Central memory CD8-positive, alpha-beta T cell (primary cell): ENCODE measurements around the gene MUSK.
"Not testable (repeated sequence)": the region's sequence is repeated elsewhere in the genome, so short reads cannot be mapped to it uniquely, and the experiment has no call there.

Experiments used
- ATAC-seq: fragments of 150-1000 bp; cut with Tn5 transposase; replicated peaks from 2 replicates; pipeline ENCODE4 v1.10.0; 2022; ENCODE audit warnings: mild to moderate bottlenecking, moderate FRiP score, moderate number of reproducible peaks; ENCODE audit not compliant: poor library complexity, severe bottlenecking; ENCODE audit errors: extremely low read depth
- DNase-seq, 2 donors: peaks; one replicate each; pipeline ENCODE4 v3.0.0; 2021; ENCODE audit warnings: low spot score in 2 of 2
- H3K27ac Mint-ChIP-seq: one replicate; pipeline ENCODE4 v1.8.0; 2022; ENCODE audit warnings: low read depth, mild to moderate bottlenecking, moderate library complexity, mixed read lengths
- H3K27me3 Mint-ChIP-seq: one replicate; pipeline ENCODE4 v1.8.0; 2022; ENCODE audit warnings: mixed read lengths
- H3K36me3 Mint-ChIP-seq: one replicate; pipeline ENCODE4 v1.8.0; 2022; ENCODE audit warnings: mild to moderate bottlenecking, moderate library complexity, mixed read lengths; ENCODE audit not compliant: insufficient read depth
- H3K4me1 Mint-ChIP-seq: one replicate; pipeline ENCODE4 v1.8.0; 2022; ENCODE audit warnings: mixed read lengths
- H3K4me3 Mint-ChIP-seq: one replicate; pipeline ENCODE4 v1.8.0; 2022; ENCODE audit warnings: mild to moderate bottlenecking, moderate library complexity, mixed read lengths
- H3K9me3 Mint-ChIP-seq: one replicate; pipeline ENCODE4 v1.8.0; 2022; ENCODE audit warnings: mixed read lengths

Gene MUSK

DNA sequence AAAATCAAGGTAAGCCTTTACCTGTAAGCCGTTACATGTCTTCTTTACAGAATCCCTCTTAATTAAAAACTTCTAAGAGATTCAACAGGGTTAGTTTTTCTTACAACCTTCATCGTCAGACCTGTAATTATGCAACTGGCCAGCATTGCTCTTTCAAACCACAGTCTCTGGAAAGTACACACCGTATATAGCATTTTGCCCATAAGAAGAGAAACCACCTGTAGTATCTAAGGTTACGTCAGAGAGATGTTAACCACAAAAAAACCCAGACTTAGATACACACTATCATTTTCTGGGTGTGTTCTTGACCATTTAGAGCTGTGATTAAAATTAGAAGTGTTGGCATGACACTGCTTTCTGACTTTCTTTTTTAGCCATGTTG, 140.0 kb downstream of the MUSK start:
- Mint-ChIP-seq H3K27ac (no peak overlapping the region), H3K4me3 (no peak overlapping the region), H3K4me1 (no peaks in the 10 kb centered on the region), H3K9me3 (peaks cover 29% of the 10 kb centered on the region), H3K36me3 (no peaks in the 10 kb centered on the region), H3K27me3 (no peaks in the 10 kb centered on the region)
- ATAC-seq (peak; percentile 32), DNase-seq (no peak)

DNA sequence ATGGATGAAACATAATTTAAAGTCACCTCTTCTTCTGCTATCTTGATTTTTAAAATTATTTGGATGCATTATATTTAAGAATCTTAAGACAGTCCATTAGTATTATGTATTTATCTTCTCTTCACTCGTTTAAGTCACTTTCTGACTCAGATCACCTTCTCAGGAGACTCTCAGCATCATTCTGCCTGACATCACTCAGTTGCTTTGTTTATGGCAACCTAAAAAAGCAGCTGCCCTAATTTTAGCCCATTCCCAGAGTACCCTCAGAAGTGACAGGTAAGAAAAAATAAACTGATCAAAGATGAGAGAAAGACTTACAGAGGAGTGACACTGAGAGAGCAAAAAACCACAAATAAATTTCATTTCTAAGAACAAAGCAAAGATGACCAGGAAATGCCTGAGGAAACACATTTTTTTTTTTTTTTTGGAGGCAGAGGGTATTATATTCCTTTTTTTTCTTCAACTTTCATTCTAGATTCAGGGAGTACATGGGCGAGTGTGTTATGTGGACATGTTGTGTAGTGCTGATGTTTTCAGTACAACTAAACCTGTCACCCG, 140.5 kb downstream of the MUSK start:
- H3K9me3 Mint-ChIP-seq = peaks cover 34% of the 10 kb centered on the region
- H3K27ac Mint-ChIP-seq = no peak overlapping the region
- no peaks in the 10 kb centered on the region for H3K36me3 Mint-ChIP-seq
- no peaks in the 10 kb centered on the region for H3K4me1 Mint-ChIP-seq
- ATAC-seq (no peak), DNase-seq (no peak)
- H3K4me3 Mint-ChIP-seq = no peak overlapping the region
- H3K27me3 Mint-ChIP-seq = no peaks in the 10 kb centered on the region

DNA sequence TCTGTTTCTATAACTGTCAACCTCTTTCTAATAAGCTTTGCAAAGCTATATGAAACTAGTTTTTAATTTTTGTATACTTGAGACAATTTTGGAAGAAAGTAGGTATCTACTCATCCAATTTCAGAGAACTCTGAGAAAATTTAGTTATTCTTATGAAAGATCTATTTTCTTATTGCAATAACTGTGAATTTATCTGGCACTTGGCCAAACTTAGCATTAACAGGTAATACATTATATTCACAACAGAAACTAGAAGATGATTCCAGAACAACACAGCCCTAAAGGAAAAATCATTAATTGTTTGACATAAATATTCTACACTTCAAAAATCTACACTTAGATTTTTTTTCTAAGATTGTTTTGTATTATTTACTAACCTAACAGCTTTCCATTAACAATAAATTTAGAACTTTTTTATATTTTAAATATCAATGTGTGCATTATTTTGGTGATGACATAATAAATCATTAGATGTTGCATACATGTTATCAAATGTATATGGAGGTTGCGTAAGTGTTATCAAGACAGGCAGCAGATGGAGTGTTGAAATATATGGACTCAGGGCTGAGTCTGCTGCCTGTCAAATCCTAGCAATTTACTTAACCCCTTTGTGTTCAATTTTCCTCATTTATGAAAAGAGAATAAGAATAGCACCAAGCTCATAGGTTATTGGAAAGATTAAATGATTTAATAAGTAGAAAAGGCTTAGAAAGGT, 141.8 kb downstream of the MUSK start:
- Mint-ChIP-seq H3K4me1 (no peaks in the 10 kb centered on the region), H3K4me3 (no peak overlapping the region), H3K27me3 (no peaks in the 10 kb centered on the region), H3K9me3 (peaks cover 30% of the 10 kb centered on the region), H3K36me3 (no peaks in the 10 kb centered on the region), H3K27ac (no peak overlapping the region)
- DNase-seq (no peak), ATAC-seq (no peak)

DNA sequence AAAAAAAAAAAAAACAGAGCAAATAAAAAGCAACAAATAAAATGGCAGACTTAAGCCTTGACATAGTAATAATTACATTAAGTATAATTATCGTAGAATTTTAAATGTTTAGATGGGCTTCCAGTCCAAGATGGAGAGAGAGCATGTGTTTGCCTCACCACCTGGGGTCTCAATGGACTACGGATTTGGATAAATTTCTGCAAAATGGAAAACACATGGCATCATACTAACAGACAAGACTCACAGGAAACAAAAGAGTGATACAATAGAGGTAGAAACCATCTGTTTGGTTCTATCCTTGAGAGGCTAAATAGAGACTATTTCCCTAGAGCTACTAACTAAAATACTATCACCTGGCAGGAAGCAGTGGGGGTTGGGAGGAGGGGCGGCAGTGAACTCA, 144.3 kb downstream of the MUSK start:
- H3K27me3 Mint-ChIP-seq = no peaks in the 10 kb centered on the region
- DNase-seq (no peak), ATAC-seq (no peak)
- peaks cover 13% of the 10 kb centered on the region for H3K9me3 Mint-ChIP-seq
- no peaks in the 10 kb centered on the region for H3K4me1 Mint-ChIP-seq
- no peaks in the 10 kb centered on the region for H3K36me3 Mint-ChIP-seq
- no peak overlapping the region for H3K4me3 Mint-ChIP-seq
- H3K27ac Mint-ChIP-seq = no peak overlapping the region

DNA sequence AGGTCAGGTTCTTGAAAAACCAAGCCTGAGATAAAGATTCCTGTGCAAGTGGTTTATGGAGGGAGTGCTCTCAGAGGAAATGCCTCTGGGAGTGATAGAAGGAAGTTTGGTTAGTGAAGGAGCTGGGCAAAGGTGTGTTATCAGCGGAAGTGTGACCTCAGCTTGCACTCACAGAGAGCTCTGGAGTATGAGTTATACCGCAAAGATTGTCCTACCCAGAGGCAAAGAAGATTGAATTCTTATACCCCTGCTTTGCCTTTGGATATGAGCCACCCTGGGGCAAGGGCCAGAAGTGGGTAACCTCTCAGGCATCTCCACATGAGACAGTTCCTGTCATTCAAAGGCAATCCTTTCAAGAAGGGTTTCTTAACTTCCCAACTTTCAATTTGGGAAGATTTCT, 145.6 kb downstream of the MUSK start:
- DNase-seq (no peak), ATAC-seq (no peak)
- Mint-ChIP-seq H3K4me3 (no peak overlapping the region), H3K27ac (no peak overlapping the region), H3K9me3 (peaks cover 13% of the 10 kb centered on the region), H3K27me3 (no peaks in the 10 kb centered on the region), H3K36me3 (no peaks in the 10 kb centered on the region), H3K4me1 (no peaks in the 10 kb centered on the region)

DNA sequence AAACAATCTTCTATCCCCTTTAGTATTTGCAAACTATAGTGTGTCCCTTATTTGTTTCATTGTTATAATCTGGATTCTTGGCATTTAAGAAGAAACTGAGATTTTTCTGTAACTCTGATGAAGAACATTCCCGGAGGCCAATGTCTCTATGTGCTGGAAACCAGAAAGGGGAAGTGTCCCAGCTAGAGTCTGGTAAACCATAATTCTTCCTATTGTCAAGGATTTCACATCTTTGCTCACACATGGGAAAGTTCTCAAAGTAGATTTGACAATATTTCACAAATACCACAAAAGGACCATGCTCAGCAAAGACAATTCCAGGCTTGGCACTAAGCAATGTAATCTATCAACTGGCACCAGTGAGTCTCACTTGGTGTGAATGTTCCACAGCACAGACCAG, 146.8 kb downstream of the MUSK start:
- Mint-ChIP-seq H3K4me3 (no peak overlapping the region), H3K27me3 (no peaks in the 10 kb centered on the region), H3K9me3 (peaks cover 8% of the 10 kb centered on the region), H3K36me3 (no peaks in the 10 kb centered on the region), H3K27ac (no peak overlapping the region), H3K4me1 (no peaks in the 10 kb centered on the region)
- DNase-seq = no peak
- no peak for ATAC-seq

DNA sequence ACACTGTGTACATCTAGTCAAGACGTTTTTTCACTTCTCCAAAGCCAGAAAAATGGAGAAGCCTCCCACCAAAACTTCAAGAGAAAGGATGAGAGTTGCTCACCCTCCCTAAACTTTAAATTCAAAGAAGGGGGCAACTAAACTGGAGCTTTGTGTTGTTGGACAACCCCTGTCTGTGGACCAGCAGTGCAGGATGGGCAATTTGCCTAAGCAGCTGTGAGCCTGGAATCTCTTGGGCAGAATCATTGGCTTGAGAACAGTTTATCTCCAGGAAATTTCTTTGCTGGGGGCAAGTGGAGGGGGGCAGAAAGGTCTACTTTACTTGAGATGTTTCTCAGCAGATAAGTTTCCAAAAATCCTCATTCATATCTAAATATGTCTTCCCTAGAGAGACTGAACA, 151.8 kb downstream of the MUSK start:
- ATAC-seq (no peak), DNase-seq (no peak)
- H3K9me3 Mint-ChIP-seq = peaks cover 14% of the 10 kb centered on the region
- H3K27me3 Mint-ChIP-seq = no peaks in the 10 kb centered on the region
- H3K36me3 Mint-ChIP-seq = no peaks in the 10 kb centered on the region
- no peak overlapping the region for H3K27ac Mint-ChIP-seq
- H3K4me1 Mint-ChIP-seq = no peaks in the 10 kb centered on the region
- no peak overlapping the region for H3K4me3 Mint-ChIP-seq

DNA sequence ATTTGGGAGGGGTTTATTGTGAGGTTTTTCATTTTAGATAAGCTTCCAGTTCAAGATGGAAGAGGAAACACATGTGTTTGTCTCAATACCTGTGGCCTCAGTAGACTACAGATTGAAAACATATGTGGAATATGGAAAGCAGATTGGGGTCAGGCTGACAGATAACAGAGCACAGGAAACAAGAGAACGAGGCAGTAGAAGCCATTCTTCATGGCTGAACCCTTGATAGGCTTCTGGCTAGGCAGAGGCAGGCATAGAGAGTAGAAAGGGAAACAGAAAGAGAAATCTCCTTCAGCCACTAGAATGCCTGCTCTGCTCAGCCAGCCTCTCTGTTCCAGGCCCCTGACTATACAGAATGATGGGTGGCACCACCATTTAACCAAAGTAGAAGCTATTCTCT, 152.5 kb downstream of the MUSK start:
- H3K4me1 Mint-ChIP-seq = no peaks in the 10 kb centered on the region
- DNase-seq (no peak), ATAC-seq (no peak)

DNA sequence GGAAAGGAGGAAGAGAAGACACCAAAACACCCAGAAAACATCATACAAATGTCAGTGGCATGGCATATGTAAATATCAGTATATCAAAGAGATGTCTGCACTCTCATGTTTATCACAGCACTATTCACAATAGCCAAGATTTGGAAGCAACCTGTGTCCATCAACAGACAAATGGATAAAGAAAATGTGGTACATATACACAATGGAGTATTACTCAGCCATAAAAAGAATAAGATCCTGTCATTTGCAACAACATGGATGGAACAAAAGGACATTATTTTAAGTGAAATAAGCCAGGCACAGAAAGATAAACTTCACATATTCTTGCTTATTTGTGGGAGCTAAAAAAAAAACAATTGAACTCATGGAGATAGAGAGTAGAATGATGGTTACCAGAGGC, 156.5 kb downstream of the MUSK start:
- H3K4me1 Mint-ChIP-seq, ATAC-seq, DNase-seq, H3K36me3 Mint-ChIP-seq, H3K27ac Mint-ChIP-seq, H3K4me3 Mint-ChIP-seq, H3K27me3 Mint-ChIP-seq: not testable (repeated sequence)
- H3K9me3 Mint-ChIP-seq = peaks cover 14% of the 10 kb centered on the region

More for the DNA sequence above, 152.5 kb downstream of the MUSK start:
- no peak overlapping the region for H3K4me3 Mint-ChIP-seq
- peaks cover 14% of the 10 kb centered on the region for H3K9me3 Mint-ChIP-seq
- no peak overlapping the region for H3K27ac Mint-ChIP-seq
- no peaks in the 10 kb centered on the region for H3K27me3 Mint-ChIP-seq
- H3K36me3 Mint-ChIP-seq = no peaks in the 10 kb centered on the region

DNA sequence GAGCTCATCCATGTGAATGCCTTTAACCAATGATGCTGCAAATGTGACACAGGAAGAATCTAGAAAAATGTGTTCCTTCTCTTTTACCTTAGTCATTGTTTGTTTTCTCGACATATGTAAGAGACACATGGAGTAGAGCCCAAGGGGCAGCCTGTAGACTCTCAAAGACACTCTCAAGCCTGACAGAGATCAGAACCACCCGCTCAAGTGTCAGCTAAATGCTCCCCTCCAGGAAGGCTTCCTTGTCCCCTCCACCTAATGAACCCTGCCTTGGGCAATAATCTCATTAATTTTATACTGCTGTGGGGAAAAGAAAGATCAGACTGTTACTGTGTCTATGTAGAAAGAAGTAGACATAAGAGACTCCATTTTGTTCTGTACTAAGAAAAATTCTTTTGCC, 157.4 kb downstream of the MUSK start:
- H3K4me1 Mint-ChIP-seq = no peaks in the 10 kb centered on the region
- H3K36me3 Mint-ChIP-seq = no peaks in the 10 kb centered on the region
- ATAC-seq (no peak), DNase-seq (no peak)
- H3K4me3 Mint-ChIP-seq = no peak overlapping the region
- H3K9me3 Mint-ChIP-seq = peaks cover 19% of the 10 kb centered on the region
- no peak overlapping the region for H3K27ac Mint-ChIP-seq
- H3K27me3 Mint-ChIP-seq = no peaks in the 10 kb centered on the region

DNA sequence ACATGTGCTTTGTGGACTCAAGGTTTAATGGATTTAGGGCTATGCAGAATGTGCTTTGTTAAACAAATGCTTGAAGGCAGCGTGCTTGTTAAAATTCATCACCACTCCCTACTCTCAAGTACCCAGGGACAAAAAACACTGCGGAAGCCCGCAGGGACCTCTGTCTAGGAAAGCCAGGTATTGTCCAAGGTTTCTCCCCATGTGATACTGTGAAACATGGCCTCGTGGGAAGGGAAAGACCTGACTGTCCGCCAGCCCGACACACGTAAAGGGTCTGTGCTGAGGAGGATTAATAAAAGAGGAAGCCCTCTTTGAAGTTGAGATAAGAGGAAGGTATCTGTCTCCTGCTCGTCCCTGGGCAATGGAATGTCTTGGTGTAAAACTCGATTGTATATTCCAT, 157.8 kb downstream of the MUSK start:
- not testable (repeated sequence) for H3K36me3 Mint-ChIP-seq, H3K4me3 Mint-ChIP-seq, DNase-seq, H3K27ac Mint-ChIP-seq, ATAC-seq, H3K27me3 Mint-ChIP-seq, H3K4me1 Mint-ChIP-seq
- H3K9me3 Mint-ChIP-seq = peaks cover 19% of the 10 kb centered on the region

DNA sequence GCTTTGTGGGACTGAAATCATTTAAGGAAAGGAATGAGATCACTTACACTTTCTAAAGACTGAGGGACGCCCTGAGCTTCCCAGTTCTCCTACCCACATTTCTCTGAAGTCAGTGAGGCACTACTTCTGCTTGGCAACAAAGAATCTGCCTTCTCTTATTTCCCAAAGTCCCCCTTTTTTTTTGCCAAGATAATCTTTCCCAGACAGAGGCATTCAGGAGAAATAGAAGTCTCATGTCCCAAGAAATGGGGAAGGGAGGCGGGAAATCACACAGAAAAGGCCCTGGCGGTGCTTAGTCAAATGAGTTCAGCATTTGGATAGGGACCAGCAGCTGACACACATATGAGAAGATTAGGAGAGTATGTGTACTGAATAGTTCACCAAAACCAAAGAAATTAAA, 159.7 kb downstream of the MUSK start:
- no peaks in the 10 kb centered on the region for H3K27me3 Mint-ChIP-seq
- DNase-seq (no peak), ATAC-seq (no peak)
- H3K4me3 Mint-ChIP-seq = no peak overlapping the region
- no peak overlapping the region for H3K27ac Mint-ChIP-seq
- H3K4me1 Mint-ChIP-seq = no peaks in the 10 kb centered on the region
- no peaks in the 10 kb centered on the region for H3K36me3 Mint-ChIP-seq
- H3K9me3 Mint-ChIP-seq = peaks cover 15% of the 10 kb centered on the region

DNA sequence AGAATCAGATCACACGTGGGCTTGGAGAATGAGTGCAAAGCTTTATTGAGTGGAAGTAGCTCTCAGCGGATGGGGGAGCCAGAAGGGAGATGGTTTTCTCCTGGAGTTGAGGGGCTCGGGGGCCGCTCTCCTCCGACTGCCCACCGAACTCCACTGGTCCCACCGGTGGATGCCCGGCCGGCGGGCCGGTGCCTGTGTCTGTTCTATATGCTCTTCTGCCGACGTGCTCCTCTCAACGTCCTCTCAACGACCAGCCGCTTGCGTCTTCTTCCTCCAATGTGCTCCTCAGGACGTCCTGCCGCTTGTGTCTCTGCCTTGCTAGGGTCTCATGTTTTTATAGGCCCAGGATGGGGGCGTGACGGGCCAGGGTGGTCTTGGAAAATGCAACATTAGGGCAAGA, 161.9 kb downstream of the MUSK start:
- ATAC-seq = no peak
- Mint-ChIP-seq H3K4me3 (no peak overlapping the region), H3K27me3 (no peaks in the 10 kb centered on the region), H3K4me1 (no peaks in the 10 kb centered on the region), H3K9me3 (peaks cover 11% of the 10 kb centered on the region), H3K36me3 (no peaks in the 10 kb centered on the region), H3K27ac (no peak overlapping the region)
- DNase-seq = no peak
